HG03139 (cell line): ENCODE results near the gene DLGAP4.

Experiments used
- ATAC-seq: cut with Tn5 transposase; IDR thresholded peaks from one replicate; pipeline ENCODE4 v1.9.1; 2021; ENCODE audit not compliant: unreplicated experiment

The DLGAP4 gene

DNA sequence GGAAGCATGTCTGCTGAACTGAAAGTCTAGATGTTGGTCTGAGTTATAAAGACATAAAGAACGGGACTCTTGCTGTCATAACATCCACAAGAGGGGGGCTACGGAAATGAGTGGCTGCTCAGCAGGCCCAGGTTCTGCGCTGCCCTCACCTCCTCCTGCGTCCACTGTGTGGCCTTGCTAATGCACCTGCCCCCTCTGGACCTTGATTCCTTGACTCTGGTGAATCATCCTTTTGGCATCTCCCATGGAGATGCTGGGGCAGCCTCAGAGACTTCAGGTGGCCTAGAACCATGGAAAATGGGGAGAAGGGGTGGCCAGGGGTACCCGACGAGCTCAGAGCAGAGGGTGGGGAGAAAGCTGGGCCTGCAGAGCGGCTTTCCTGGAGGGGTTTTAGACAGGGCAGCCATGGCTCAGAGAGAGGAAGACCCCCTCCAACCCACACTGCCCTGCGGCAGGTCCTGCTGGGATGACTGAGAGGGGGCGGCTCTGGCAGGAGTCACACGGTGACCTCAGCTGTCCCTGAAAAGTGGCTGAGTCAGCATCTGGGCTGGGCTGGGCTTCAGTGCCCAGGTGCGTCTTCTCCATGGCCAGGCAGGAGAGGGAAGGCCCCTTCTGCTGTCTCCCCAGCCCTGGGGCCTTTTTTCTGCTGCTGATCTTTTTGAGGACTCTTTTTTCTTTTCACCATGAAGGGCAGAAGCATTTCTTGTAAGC is 46.9 kb downstream of the DLGAP4 start:
- ATAC-seq: no peak

DNA sequence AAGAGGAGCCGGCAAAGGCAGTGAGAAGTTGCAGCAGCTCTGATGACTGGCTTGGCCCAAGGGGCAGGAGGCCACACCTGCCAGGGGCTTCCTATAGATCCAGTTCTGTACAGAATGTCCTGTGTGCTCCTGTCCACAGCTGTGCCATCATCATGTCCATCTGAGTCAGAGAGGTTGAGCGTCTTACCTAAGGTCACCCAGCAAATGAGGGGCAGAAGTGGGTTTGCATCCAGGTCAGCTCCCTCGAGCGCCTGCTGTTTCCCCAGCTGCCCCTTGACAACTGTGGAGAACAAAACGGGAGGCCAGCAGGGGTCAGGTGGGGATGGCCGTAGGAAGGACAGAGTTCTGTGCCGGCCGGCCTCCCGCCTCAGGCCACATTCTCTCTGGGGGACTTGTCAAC is 47.6 kb downstream of the DLGAP4 start:
- no peak for ATAC-seq

- ATAC-seq: no peak
Observed at GRCh38 chr20:36355469-36356171, 49.5 kb downstream of the DLGAP4 start.

DNA sequence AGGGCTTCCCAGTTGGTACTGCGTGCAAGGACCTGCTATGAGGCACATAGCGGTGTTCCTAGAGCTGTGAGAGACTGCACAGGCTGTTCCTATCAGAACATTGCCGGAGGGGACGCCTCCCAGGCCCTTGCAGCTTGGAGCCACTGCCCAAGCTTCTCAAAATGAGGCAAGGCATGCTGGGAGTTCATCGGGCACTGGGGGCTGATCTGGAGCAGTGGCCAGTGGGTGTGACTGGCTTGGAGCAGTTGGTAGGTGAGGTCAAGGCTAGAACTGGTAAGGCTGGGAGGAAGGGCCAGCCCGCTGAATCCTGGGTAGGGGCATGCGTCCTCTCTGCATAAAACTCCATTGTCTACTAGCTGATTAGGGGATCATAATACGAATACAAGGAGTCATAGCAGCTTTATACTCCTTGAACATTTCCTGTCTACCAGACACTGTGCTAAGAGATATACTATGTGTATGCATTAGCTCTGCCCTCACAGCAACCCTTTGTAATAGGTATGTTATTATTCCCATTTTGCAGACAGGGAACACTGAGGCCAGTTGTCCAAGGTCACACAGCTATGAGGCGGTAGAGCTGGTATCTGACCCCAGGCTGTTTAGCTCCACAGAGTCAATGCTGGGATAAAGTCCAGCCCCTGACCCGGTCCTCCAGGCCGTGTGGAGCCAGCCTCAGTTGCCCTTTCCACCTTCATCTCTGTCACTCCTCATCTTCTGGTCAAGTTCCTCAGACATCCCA is 53.7 kb downstream of the DLGAP4 start:
- ATAC-seq: no peak

DNA sequence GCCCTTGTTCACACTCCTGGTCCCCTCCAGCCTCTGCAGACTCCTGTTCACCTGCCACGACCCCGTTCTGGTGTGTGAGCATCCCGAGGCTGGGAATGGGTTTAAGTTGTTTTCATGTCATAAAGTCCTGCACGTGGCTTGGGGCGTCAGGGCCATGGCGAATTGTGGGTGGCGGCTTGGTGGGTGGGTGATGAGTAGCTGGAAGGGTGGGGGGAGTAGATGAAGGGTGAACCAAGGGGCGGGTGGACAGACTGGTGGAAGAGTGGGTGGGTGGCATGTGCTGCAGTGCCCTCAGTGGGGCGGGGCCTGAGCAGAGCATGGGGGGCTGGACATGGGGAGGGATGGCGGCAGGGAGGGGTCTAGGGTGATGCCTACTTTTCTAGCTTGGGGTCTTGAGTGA is 54.3 kb downstream of the DLGAP4 start:
- ATAC-seq: no peak

DNA sequence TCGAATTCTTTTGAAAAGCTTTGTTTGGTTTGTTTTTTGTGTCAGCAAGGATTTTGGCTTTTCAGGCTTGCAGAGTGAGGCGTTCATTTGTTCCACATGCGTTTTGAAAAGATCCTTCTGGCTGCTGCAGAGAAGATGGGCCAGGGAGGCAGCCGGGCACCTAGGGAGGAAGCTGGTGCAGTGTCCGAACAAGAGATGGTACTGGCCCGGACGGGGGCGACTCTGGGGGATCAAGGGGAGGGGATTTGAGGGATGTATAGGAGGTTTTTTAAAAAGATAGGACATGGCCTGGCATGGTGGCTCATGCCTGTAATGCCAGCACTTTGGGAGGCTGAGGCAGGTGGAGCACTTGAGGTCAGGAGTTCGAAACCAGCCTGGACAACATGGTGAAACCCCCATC is 55.3 kb downstream of the DLGAP4 start:
- ATAC-seq: no peak

GRCh38 chr20:36362261-36362660 is 56.1 kb downstream of the DLGAP4 start:
- no peak for ATAC-seq

- no peak for ATAC-seq
Observed at GRCh38 chr20:36362978-36363713, 57.0 kb downstream of the DLGAP4 start.

- ATAC-seq: no peak
Observed at GRCh38 chr20:36364506-36364905, 58.4 kb downstream of the DLGAP4 start.

DNA sequence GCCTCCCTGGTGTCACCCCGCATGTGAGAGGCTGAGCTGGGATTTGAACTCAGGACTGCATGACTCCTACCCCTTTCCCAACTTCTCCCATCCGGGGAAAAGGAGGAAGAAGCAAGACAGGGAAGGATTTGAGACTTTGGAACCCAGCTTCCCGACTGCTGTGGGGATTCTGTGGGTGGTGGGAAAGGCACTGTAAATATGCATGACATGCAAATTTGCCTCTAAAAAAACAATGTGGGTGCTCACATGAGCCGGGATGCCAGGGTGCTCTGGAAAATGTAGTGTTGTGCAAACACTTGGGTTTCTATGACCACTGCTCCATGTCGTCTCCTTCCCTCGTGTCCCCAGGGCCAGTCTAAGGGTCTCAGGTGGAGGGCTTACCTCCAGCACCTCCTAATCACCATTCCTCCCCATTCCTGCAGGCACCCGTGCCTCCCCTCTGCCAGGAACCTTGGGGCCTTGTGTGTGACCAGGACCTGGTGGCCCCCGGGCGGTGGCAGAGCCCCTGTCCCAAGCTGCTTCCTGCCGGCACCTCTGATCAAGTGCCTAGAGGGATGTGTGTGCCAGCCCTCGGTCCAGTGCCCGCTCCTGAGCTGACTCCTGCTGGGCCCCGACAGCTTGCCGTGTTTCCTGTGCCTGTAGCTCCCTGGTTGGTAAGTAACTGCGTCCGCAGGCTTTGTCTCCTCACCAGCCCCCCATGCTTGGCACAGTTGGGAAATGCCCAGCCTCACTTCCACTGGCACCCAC is 60.7 kb downstream of the DLGAP4 start:
- ATAC-seq: no peak

- ATAC-seq: no peak
Observed at GRCh38 chr20:36367370-36367745, 61.2 kb downstream of the DLGAP4 start.

DNA sequence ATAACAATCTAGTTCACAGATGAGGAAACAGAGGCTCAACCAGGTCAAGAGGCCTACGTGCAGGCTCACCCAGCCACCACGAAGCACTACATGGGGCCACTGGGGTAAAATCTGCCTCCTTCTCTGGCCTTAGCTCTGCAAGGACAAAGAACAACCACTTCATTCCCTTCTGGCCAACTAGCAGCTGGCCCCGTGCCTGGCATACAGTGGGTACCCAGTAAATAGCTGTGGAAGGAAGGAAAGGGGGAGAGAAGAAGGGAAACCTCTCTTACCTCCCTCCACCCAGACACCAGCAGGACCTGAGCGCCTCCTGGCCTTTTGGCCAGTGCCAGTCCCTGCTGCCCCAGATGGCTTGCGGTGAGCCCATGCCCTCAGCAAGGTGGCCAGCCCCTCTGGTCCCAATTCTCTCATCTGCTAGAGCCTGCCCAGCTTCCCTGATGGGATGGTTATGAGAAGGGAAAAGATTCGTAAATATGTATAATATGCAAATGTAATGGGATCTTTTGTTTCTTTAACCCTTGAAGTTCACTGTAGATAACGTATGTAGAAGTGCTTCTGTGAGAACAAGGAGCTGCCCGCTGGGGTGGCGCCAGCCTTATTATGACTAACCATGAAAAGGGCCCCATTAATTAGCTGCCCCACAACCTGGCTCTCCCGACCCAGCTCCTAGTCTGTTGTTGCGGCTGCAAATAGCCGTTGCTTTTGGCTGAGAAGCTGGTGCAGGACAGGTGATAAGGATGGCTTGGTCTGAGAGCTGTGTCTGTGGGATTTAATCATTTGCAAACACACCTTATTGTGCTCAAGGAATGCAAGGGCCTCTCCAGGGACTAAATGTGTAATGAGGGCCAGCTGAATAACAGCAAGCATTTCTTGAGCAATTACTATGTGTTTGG is 62.0 kb downstream of the DLGAP4 start:
- ATAC-seq: no peak

GRCh38 chr20:36368869-36369268 is 62.7 kb downstream of the DLGAP4 start:
- no peak for ATAC-seq

- no peak for ATAC-seq
Observed at GRCh38 chr20:36369739-36370138, 63.6 kb downstream of the DLGAP4 start.

GRCh38 chr20:36370991-36371790 is 65.1 kb downstream of the DLGAP4 start:
- no peak for ATAC-seq

DNA sequence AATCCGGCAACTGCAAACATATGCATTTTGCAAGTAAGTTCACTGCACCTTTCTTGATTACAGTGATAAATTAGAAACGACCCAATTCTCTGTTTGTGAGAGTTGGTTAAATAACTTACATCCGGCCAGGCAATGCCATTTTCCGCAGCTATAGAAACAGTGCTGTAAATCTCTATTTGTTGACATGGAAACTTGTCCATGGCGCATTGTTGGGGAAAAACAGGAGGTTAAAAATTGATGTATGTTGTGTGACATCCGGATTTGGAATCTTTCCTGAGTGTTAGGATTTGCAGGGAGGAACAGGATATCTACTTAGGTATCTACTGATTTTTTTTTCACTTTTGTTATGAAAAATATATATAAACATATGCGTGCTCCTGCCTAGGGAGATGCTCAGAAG is 66.5 kb downstream of the DLGAP4 start:
- ATAC-seq: no peak

DNA sequence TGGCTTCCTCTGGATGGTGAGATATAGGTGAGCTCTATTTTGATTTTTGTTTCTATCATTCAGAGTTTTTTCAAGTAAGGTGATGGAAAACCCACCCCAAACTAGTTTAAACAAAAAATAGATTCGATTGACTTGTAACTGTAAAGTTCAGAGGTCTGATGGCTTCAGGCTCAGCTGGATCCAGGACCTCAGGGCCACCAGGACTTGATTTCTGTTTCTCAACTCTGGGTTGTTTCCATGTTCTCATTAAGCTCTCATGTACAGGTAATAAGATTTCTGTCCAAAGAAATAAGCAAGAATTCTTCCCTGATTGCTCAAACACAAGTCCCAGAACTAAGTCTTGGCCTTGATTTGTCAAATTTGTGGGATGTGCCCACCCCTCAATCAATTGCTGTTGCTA is 67.0 kb downstream of the DLGAP4 start:
- no peak for ATAC-seq

DNA sequence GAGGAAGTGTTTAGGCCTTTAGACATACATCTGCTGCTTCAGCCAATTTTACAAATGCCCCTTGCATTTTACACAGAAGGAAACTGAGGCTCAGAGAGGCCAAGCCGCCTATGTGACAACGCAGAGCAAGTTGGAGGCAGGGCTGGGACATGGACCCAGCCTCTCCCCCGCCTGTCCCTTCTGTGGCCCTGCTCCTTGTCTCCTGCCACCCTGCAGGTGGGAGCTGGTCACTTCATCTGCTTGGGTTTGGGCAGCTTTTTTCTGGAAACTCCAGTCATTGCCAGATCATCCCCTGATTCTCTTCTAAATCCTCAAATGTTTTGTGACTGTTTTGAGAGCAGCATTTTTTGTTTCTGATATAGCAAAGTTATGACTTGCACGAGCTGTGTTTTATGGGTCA is 68.9 kb downstream of the DLGAP4 start:
- ATAC-seq: no peak
